GM21737 (cell line): ENCODE data around the gene N4BP2L2.
"Not testable (repeated sequence)": the region's sequence is repeated elsewhere in the genome, so short reads cannot be mapped to it uniquely, and the experiment has no call there.

Experiments used
- ATAC-seq: cut with Tn5 transposase; IDR thresholded peaks from one replicate; pipeline ENCODE4 v1.9.1; 2021; ENCODE audit warnings: mild to moderate bottlenecking, moderate library complexity; ENCODE audit not compliant: unreplicated experiment

N4BP2L2 gene

DNA sequence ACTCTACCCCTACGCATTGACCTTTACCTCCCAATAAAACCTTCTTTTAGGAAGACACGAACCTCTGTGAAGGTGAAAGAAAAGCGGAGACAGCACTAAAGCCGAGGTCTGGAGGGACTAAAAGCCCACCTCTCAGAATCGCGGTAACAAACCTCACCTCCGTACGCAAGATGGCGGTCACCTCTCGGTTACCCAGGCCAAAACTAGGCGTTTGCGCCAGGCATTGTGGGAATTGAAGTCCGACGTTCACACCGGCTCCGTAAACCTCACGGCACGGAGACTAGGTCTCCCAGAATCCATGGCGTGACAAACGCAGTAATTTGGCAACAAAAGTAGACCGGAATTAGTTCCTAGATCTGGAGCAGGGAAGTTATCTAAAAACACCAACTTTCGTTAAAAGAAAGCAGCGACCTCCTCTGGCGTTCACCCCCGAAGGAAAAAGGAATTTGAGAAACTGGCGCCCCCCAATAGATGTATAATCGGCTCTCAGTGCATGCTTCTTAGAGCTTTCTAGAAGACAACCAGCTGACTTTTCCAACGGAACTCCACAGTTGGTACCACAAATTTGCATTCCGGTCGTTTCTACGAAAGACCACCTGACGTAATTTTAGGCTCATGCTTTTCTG, at the start of gene N4BP2L2:
TSS of gene N4BP2L2 (minus strand) at position 175 of the 626 bp plus-strand sequence. CDS start 1,768 bp downstream, outside the sequence.
- peak; percentile 97 for ATAC-seq

- ATAC-seq, result no peak
These were observed 49.2 kb upstream of the N4BP2L2 start for GRCh38 chr13:32587811-32588170.

DNA sequence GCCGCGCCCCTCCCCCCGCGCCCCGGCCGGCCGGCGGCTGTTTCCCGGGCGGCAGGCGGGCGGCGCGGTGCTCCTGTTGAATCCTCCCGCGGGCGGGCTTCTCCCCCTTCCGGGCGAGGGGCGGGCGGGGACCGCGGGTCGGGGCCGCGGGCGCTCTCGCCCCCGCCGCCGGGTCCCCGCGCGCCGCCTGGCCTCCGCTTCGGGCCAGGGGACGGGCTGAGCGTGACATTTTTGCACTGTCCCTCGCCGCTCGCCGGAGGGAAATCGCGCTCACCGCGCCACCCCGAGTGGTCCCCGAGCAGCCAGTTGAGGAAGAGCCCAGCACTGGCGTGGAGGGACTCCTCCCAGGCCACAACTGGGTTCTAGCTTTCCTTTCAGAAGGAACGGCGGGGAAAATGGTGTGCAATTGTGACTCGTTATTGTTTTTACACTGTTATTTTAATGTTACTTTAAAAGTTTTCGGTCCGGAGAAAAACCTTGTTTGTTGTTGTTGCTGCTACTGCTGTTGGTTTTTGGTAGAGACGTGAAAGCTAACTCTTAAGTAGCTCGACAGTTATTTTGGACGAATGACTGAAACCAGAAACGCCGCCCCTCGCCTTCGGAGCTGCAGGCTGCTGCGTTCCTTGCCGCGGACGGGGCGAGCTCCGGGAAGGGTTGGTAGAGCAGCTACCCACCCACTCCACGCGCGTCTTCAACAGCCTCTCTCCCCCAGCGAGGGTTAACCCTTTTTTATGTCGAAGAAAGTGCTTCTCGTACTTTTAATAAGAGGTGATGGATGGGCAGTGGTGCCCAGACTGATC, 48.6 kb upstream of the N4BP2L2 start:
- peak; percentile 33 for ATAC-seq

GRCh38 chr13:32586080-32586900, 47.7 kb upstream of the N4BP2L2 start, which contains the start of gene PDS5B:
TSS of gene PDS5B (plus strand) at chr13:32586452. CDS start at chr13:32648773, 62,321 bp downstream.
- peak; percentile 85 for ATAC-seq

- ATAC-seq, result no peak
These were observed 47.0 kb upstream of the N4BP2L2 start for GRCh38 chr13:32585550-32586079.

GRCh38 chr13:32582991-32583390, 44.4 kb upstream of the N4BP2L2 start:
- no peak for ATAC-seq

DNA sequence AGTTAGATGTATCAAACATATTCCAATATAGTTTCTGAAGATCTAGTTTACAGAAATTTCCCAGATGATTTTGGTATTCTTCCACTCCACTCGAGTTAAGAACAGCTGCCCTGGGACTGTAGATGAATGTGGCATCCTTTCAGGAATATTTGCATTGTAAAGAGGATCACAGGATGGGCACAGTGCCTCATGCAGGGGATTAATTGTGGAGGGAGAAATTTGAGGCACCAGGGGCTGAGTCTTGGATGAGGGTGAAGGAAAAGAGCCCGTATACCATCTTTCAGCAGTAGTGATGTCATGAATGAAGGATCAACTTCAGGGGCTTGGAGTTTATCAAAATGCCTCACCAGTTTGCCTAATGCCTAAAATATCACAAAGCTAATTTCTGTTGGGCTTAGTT, 43.7 kb upstream of the N4BP2L2 start:
- no peak for ATAC-seq

DNA sequence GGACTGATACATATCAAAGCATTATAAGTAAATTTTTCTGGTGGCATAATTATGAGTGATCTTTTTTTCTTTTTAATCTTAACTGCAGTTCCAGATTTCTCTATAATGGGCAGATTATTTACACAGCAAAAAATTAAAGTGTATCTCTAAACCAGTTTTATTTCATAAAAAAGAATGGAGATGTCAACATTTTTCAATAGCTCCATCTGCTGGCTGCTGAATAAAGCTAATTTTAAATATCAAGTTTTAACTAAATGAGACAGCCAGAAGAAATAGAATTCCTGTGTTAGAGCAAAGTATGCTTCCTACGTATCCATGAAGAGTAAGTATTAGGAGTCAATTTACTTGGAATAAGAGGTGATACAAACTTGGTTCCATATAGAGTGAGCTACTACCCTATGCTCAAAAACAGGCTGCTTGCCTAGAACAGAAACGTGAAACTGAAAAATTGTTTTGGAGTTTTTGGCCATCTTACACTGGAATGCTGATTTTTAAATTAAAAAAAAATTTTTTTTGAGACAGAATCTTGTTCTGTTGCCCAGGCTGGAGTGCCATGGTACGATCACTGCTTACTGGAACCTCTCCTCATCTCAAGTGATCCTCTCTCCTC, 42.7 kb upstream of the N4BP2L2 start:
- no peak for ATAC-seq

- no peak for ATAC-seq
These were observed 38.4 kb upstream of the N4BP2L2 start for GRCh38 chr13:32577032-32577431.

DNA sequence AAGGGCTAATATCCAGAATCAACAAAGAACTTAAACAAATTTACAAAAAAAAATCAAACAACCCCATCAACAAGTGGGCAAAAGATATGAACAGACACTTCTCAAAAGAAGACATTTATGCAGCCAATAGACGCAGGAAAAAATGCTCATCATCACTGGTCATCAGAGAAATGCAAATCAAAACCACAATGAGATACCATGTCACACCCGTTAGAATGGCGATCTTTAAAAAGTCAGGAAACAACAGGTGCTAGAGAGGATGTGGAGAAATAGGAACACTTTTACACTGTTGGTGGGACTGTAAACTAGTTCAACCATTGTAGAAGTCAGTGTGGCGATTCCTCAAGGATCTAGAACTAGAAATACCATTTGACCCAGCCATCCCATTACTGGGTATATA, 37.1 kb upstream of the N4BP2L2 start:
- ATAC-seq, result not testable (repeated sequence)

GRCh38 chr13:32560842-32561241, 22.2 kb upstream of the N4BP2L2 start:
- not testable (repeated sequence) for ATAC-seq

GRCh38 chr13:32555613-32556012, 17.0 kb upstream of the N4BP2L2 start:
- ATAC-seq, result no peak

- no peak for ATAC-seq
These were observed 15.1 kb upstream of the N4BP2L2 start for GRCh38 chr13:32553720-32554119.

- no peak for ATAC-seq
These were observed 11.2 kb upstream of the N4BP2L2 start for GRCh38 chr13:32549788-32550187.

- no peak for ATAC-seq
These were observed 10.2 kb upstream of the N4BP2L2 start for GRCh38 chr13:32548837-32549236.

DNA sequence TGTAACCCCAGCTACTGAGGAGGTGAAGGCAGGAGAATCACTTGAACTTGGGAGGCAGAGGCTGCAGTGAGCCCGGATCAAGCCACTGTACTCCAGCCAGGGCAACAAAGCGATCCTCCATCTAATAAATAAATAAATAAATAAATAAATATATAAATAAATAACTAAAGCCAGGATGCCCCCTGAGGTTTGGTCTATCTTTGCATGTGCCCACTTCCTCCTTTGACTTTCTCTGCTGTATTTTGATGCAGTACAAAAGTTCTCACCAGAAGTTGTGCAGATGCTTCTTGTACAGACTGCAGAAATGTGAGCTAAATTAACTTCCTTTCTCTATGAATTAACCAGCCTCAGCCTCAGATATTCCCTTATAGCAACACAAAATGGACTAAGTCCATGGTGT, 6.5 kb upstream of the N4BP2L2 start:
- ATAC-seq, result no peak

GRCh38 chr13:32542221-32542620, 3.6 kb upstream of the N4BP2L2 start:
- ATAC-seq, result no peak

- ATAC-seq, result peak; percentile 75
These were observed 413 bp downstream of the N4BP2L2 start for GRCh38 chr13:32538143-32538620.

GRCh38 chr13:32537580-32538142, 934 bp downstream of the N4BP2L2 start:
- peak; percentile 0 for ATAC-seq

DNA sequence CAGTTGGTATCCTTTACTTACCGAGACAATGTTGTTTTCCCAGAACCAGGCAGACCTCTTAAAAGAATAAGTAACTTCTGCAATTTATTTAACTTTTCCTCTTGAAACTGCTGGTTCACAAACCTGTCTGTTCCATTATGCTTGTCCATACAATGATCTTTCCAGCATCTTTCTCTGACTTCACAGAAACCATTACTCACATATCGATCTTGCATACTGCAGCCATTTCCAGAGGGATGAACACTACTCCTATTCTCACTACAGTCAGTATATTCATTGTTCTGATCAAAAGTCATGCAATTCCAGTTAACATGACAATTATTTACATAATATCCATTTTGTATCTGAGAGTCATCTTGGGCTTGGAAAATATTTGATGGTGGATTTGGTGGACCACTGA, 2.8 kb downstream of the N4BP2L2 start:
- ATAC-seq, result no peak
